ENCODE results near the gene NAPB.

NAPB gene

GRCh38 chr20:23403751-23404150 is 17.5 kb downstream of the NAPB start:
- DNase-seq: no peak

- no peak for DNase-seq
These were observed 20.2 kb downstream of the NAPB start for GRCh38 chr20:23401051-23401450.

- DNase-seq: no peak
These were observed 21.6 kb downstream of the NAPB start for GRCh38 chr20:23399568-23400241.

GRCh38 chr20:23397961-23398360 is 23.3 kb downstream of the NAPB start:
- DNase-seq: no peak

- no peak for DNase-seq
These were observed 24.2 kb downstream of the NAPB start for GRCh38 chr20:23396950-23397627.

- DNase-seq: no peak
These were observed 27.1 kb downstream of the NAPB start for GRCh38 chr20:23393996-23394775.

GRCh38 chr20:23391707-23392310 is 29.5 kb downstream of the NAPB start:
- DNase-seq: no peak

GRCh38 chr20:23390091-23390774 is 31.1 kb downstream of the NAPB start:
- DNase-seq: no peak

GRCh38 chr20:23387118-23387443 is 34.2 kb downstream of the NAPB start:
- DNase-seq: no peak

- no peak for DNase-seq
These were observed 34.8 kb downstream of the NAPB start for GRCh38 chr20:23386304-23387117.

- no peak for DNase-seq
These were observed 39.4 kb downstream of the NAPB start for GRCh38 chr20:23381876-23382275.

GRCh38 chr20:23379772-23380171 is 41.5 kb downstream of the NAPB start:
- DNase-seq: no peak

GRCh38 chr20:23375827-23376226 is 45.5 kb downstream of the NAPB start:
- DNase-seq: no peak

GRCh38 chr20:23374441-23374840 is 46.8 kb downstream of the NAPB start:
- no peak for DNase-seq

GRCh38 chr20:23371496-23371895 is 49.8 kb downstream of the NAPB start:
- DNase-seq: no peak

GRCh38 chr20:23370873-23371272 is 50.4 kb downstream of the NAPB start:
- DNase-seq: no peak

- DNase-seq: no peak
These were observed 51.0 kb downstream of the NAPB start for GRCh38 chr20:23370274-23370673.

- no peak for DNase-seq
These were observed 52.0 kb downstream of the NAPB start for GRCh38 chr20:23369072-23369823.

GRCh38 chr20:23368316-23369071 is 52.8 kb downstream of the NAPB start:
- DNase-seq: no peak

- DNase-seq: no peak
These were observed 53.5 kb downstream of the NAPB start for GRCh38 chr20:23367770-23368169.

GRCh38 chr20:23366384-23366783 is 54.9 kb downstream of the NAPB start:
- no peak for DNase-seq
